Measurements from ENCODE around the gene ANTKMT. TPM values are rescaled to one million over a fixed set of nuclear protein-coding genes. Genes with fewer than 3 reads are reported as not detected.

ANTKMT gene
- polyA plus RNA-seq, 1 donor from 2014 or later = 73.4 TPM

- Histone ChIP-seq H3K9me2 (ENCODE audit: insufficient read depth, low read length) (no peaks in the 10 kb centered on the region), H3K9ac (ENCODE audit: low read length) (no peak overlapping the region), H3K9me3 (ENCODE audit: low read length) (no peaks in the 10 kb centered on the region), H3K36me3 (ENCODE audit: insufficient read depth, low read length) (no peaks in the 10 kb centered on the region), H3K27ac (ENCODE audit: low read length) (no peak overlapping the region), H4K20me1 (ENCODE audit: insufficient read depth) (peaks cover 6% of the 10 kb centered on the region), H3K79me2 (replicated peaks; ENCODE audit: insufficient read depth, low read length) (peaks cover 7% of the 10 kb centered on the region), H3K4me2 (ENCODE audit: low read length) (no peak overlapping the region), H3K4me3 (ENCODE audit: low read length) (no peak overlapping the region), H2AFZ (ENCODE audit: low read depth, low read length) (no peak overlapping the region), H3K27me3 (ENCODE audit: insufficient read depth, low read depth, low read length) (peaks cover 3% of the 10 kb centered on the region), H3F3A (ENCODE audit: insufficient read depth, low read length, poor library complexity, severe bottlenecking) (no peaks in the 10 kb centered on the region)
- no peak for TF ChIP-seq TAF1 (IDR thresholded peaks at IDR 0.05; ENCODE audit: low read depth)
- TF ChIP-seq SMC3 (conservative IDR thresholded peaks at IDR 0.05; ENCODE audit: poor library complexity) = no peak
- TF ChIP-seq MXI1 (conservative IDR thresholded peaks at IDR 0.05; ENCODE audit: poor library complexity, severe bottlenecking) = no peak
- no peak for TF ChIP-seq POLR2AphosphoS5 (IDR thresholded peaks at IDR 0.05)
- TF ChIP-seq CTCF (IDR thresholded peaks at IDR 0.05; ENCODE audit: poor library complexity, severe bottlenecking) = no peak
- no peak for TF ChIP-seq EP300 (conservative IDR thresholded peaks at IDR 0.05; ENCODE audit: poor library complexity, severe bottlenecking)
- TF ChIP-seq REST (IDR thresholded peaks at IDR 0.05; ENCODE audit: borderline replicate concordance) = no peak
- TF ChIP-seq RAD21 (conservative IDR thresholded peaks at IDR 0.05) = no peak
- TF ChIP-seq EZH2 (IDR thresholded peaks at IDR 0.05; ENCODE audit: borderline replicate concordance, insufficient read depth, low read length, poor library complexity, severe bottlenecking) = no peak
These were observed 44.4 kb upstream of the ANTKMT start for GRCh38 chr16:676565-676902.

GRCh38 chr16:676913-677312 lies 44.0 kb upstream of the ANTKMT start:
- H3K36me3 ChIP-seq (ENCODE audit: insufficient read depth, low read length) = no peaks in the 10 kb centered on the region
- H3K9ac ChIP-seq (ENCODE audit: low read length) = no peak overlapping the region
- H3K27me3 ChIP-seq (ENCODE audit: insufficient read depth, low read depth, low read length) = peaks cover 3% of the 10 kb centered on the region
- peaks cover 6% of the 10 kb centered on the region for H4K20me1 ChIP-seq (ENCODE audit: insufficient read depth)
- TF ChIP-seq EP300 (conservative IDR thresholded peaks at IDR 0.05; ENCODE audit: poor library complexity, severe bottlenecking) (no peak), CTCF (IDR thresholded peaks at IDR 0.05; ENCODE audit: poor library complexity, severe bottlenecking) (no peak), MXI1 (conservative IDR thresholded peaks at IDR 0.05; ENCODE audit: poor library complexity, severe bottlenecking) (no peak)
- no peak overlapping the region for H3K4me2 ChIP-seq (ENCODE audit: low read length)
- no peak overlapping the region for H3K4me3 ChIP-seq (ENCODE audit: low read length)
- H3K9me3 ChIP-seq (ENCODE audit: low read length) = no peaks in the 10 kb centered on the region
- H3K27ac ChIP-seq (ENCODE audit: low read length) = no peak overlapping the region
- H3F3A ChIP-seq (ENCODE audit: insufficient read depth, low read length, poor library complexity, severe bottlenecking) = no peaks in the 10 kb centered on the region
- no peak overlapping the region for H2AFZ ChIP-seq (ENCODE audit: low read depth, low read length)
- no peaks in the 10 kb centered on the region for H3K9me2 ChIP-seq (ENCODE audit: insufficient read depth, low read length)
- H3K79me2 ChIP-seq (replicated peaks; ENCODE audit: insufficient read depth, low read length) = peaks cover 11% of the 10 kb centered on the region
